ENCODE measurements around the gene LIFR. TPM values are rescaled to one million over a fixed set of nuclear protein-coding genes. Genes with fewer than 3 reads are reported as not detected.

The LIFR gene
- total RNA-seq, 1 experiment from 2014 or later = 10.6 TPM

DNA sequence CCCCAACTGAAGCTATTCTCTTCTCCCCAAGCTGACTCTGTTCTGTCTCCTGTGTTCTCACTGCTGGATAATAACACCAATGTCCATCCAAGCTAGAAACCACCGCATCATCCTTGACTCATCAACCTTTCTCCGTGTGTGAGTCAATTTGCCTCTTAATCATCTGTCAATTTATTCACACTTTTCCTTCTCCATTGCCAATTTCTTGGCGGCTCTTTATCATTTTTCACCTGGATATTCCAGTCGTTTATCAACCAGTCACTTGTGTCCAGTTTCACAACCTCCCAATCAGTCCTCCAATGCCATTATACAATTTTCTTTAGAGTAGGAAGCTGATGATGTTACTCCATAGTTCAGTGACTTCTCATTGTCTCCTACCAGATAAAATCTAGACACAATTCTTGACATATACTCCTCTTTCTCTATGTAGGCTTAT is 45.4 kb upstream of the LIFR start (continued):
- TF ChIP-seq EZH2phosphoT487 (IDR thresholded peaks at IDR 0.05; ENCODE audit: borderline replicate concordance) (no peak), ELF1 (IDR thresholded peaks at IDR 0.05; ENCODE audit: borderline replicate concordance, low read depth) (no peak)

DNA sequence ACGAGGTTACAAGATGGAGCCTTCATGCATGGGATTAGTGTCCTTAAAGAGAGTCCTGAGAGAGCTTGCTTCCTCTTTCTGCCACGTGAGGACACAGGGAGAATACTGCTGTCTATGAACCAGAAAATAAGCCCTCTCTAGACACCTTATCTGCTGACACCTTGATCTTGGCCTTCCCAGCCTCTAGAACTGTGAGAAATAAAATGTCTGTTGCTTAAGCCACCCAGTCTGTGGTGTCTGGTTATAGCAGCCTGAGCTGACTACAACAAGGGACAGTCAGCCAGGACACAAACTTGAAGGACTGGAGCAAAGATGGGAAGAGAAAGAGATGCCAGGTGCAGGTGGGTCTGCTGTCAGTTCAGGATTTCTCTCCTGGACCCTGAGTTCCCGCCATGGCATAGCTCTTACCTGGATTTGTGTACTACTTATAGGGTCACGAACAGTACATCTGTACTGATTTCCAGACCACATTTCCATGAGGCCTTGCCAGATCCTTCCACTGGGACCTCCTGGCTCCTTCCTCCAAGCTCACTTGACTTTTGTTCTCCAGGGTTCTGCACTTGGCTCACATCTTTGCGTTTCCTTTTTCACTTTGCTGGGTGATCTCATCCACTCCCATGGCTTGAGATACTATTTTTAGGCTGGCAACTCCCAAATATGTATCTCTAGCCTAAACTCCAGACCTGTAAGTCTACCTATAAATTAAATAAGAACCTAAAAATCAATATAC is 44.9 kb upstream of the LIFR start:
- no TSS peak for BruUV-seq (replicated peaks)
- H3K27me3 ChIP-seq (ENCODE audit: insufficient read depth, low read length) = no peaks in the 10 kb centered on the region
- H3K9me3 ChIP-seq (ENCODE audit: control insufficient read depth in 1 of 2, insufficient read depth in 1 of 2, low read depth in 1 of 2, low read length in 2 of 2) = no peaks in the 10 kb centered on the region
- H3K27ac ChIP-seq (ENCODE audit: low read depth, low read length) = peak overlapping the region; percentile 25; the same call in 1 of the 2 replicates
- H4K20me1 ChIP-seq (ENCODE audit: insufficient read depth) = no peaks in the 10 kb centered on the region
- H2AFZ ChIP-seq (ENCODE audit: low read depth, low read length, poor library complexity, severe bottlenecking) = peak overlapping the region; percentile 75
- H3K4me2 ChIP-seq (ENCODE audit: low read length) = peak overlapping the region; percentile 53
- H3K4me3 ChIP-seq (replicated peaks in 1 of 2; ENCODE audit: low read depth in 1 of 2, low read length in 2 of 2) = 0 out of 4 replicates have a peak overlapping the region, but pooled peaks of 1 of the 2 experiments have one; percentile 13
- ChIA-PET CTCF (no interaction called here), RAD21 (ENCODE audit: low non-redundant PET in 1 of 2, low total read pairs in 2 of 2, uncharacterized antibody in 2 of 2, unreplicated experiment in 2 of 2) (interaction anchor here in 1 of 2 experiments (0.6 kb wide), 1 partner anchor 55 kb away, joined by 3 read pairs; no protein-coding TSS in a partner anchor), POLR2A (no interaction called here)
- TF ChIP-seq, protein P1, sequence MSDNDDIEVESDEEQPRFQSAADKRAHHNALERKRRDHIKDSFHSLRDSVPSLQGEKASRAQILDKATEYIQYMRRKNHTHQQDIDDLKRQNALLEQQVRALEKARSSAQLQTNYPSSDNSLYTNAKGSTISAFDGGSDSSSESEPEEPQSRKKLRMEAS (IDR thresholded peaks at IDR 0.05) = no peak
- TF ChIP-seq RAD21 (IDR thresholded peaks at IDR 0.05; ENCODE audit: low read depth) = no peak
- TF ChIP-seq YY1 (IDR thresholded peaks at IDR 0.05; ENCODE audit: extremely low read depth, insufficient replicate concordance, low read depth, low read length) = no peak
- no peak overlapping the region for H3K9ac ChIP-seq (ENCODE audit: low read length)
- no peaks in the 10 kb centered on the region for H3K9me2 ChIP-seq (ENCODE audit: insufficient read depth)
- intact Hi-C loops (cut with micrococcal nuclease) = no loop called here
- ATAC-seq (peak; percentile 12; the same call in 1 of the 2 replicates), DNase-seq (ENCODE audit: low read depth, low spot score) (no peak)
- H3K4me1 ChIP-seq (ENCODE audit: control insufficient read depth in 1 of 2, insufficient read depth in 2 of 2, low read length in 2 of 2) = peaks cover 24 to 58% of the 10 kb centered on the region in 2 experiments
- H3K79me2 ChIP-seq (ENCODE audit: insufficient read depth, low read length) = no peaks in the 10 kb centered on the region
- no peaks in the 10 kb centered on the region for H3K36me3 ChIP-seq (ENCODE audit: control insufficient read depth in 1 of 2, insufficient read depth in 2 of 2, low read length in 2 of 2)

Measured in HCT116 (cell line).